NCI-H748 (cell line): ENCODE measurements around the gene NDST3.
"Not testable (repeated sequence)": the region's sequence is repeated elsewhere in the genome, so short reads cannot be mapped to it uniquely, and the experiment has no call there.

ENCODE experiments used
- DNase-seq: peaks from one replicate; lab custom pipeline; 2025; ENCODE audit not compliant: unreplicated experiment; lab: John Stamatoyannopoulos, UW

Gene NDST3

DNA sequence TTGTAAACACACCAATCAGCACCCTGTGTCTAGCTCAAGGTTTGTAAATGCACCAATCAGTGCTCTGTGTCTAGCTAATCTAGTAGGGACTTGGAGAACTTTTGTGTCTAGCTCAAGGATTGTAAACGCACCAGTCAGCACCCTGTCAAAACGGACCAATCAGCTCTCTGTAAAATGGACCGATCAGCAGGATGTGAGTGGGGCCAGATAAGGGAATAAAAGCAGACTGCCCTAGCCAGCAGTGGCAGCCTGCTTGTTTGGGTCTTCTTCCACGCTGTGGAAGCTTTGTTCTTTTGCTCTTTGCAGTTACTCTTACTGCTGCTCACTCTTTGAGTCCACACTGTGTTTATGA lies 231.8 kb downstream of the NDST3 start:
- not testable (repeated sequence) for DNase-seq

DNA sequence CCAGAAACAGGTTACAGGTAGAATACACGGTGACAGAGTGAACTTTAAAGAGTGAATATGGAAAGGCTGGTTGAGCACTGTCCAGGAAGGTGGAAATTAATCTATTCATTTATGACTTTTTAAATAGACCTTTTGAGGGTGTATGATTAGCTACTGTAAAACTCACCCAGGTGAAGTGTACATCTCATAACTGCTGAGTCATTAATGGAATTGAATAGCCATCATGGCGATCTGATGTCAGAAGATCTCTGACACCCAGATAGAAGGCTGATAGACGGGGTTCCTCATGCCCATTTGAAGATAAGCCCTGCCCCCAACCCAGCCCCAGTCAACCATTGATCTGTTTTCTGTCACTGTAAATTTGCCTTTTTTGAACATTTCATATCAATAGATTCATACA lies 234.5 kb downstream of the NDST3 start:
- peak; percentile 12 for DNase-seq

GRCh38 chr4:118270492-118270891 lies 236.2 kb downstream of the NDST3 start:
- DNase-seq: peak; percentile 57

DNA sequence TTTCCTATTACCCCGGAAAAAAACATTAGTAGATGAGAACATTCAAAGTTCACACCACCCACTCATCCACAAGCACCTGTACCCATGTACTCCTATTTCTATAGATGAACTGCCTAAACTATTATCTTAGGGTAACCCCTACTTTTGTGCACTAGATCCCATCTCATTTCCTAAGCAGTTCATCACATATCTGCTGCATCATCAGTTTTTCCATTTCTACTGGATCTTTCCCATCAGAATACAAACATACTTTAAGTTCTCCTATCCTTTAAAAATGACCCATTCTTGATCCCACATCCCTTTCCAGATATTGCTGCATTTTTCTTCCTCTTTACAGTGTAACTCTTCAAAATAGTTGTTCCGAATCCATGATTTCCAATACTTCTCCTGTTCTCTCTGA lies 237.5 kb downstream of the NDST3 start:
- no peak for DNase-seq

- no peak for DNase-seq
Observed at GRCh38 chr4:118273642-118274041, 239.4 kb downstream of the NDST3 start.

- DNase-seq: no peak
Observed at GRCh38 chr4:118276580-118276979, 242.3 kb downstream of the NDST3 start.

DNA sequence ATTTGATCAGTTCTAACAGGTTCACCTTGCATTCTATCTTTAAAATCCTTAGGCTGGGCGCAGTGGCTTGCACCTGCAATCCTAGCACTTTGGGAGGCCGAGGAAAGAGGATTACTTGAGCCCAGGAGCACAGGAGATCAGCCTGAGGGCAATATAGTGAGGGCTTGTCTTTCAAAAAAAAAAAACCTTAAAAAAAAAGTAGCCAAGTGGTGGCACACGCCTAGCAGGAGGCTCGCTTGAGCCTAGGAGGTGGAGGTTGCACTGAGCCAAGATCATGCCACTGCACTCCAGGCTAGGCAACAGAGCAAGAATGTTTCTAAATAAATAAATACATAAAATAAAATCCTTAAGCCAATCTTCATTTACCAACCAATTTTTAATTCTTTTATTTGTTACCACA lies 243.0 kb downstream of the NDST3 start:
- no peak for DNase-seq

GRCh38 chr4:118278473-118279274 lies 244.4 kb downstream of the NDST3 start:
- DNase-seq: peak; percentile 93

DNA sequence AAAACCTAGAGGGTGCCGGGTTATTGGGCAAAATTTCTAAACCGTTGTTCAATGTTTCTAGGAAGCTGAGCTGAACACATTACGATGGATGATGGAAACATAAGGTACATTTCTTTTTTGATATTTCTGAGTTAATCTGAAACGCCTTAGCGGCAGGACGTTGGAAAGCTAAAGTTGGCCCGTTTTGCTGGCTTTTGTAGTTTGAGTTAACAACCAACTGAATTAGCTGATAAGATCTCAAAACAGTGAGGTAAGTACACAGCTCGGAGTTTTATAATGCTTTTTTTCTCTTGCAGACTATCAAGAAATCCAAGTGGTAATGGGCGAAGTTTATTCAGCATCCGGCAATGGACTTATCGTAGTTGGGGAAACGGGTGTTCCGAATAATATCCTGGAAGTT lies 245.0 kb downstream of the NDST3 start:
- no peak for DNase-seq

DNA sequence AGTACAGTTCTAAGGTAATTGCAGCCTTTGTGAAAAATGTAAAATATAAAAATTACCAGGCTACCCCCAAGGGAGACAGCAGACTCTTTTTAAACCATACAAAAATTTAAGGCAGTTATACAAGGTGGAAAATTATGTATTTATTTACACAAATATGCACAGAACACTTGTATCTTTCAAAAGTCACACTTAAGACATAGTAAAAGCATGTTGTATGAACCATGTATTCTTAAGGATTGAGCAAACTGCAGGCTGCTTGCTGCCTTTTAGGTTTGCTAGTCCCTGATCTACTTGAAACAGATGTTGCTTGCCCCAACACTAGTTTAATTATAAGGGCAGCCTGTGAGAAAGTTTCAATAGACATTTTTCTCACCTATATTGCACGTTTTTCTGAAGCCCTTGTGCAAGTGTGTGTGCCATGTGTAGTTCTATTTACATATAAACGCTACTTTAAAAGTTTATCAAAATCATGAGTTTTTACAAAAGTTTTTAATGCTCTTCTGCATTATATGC lies 245.7 kb downstream of the NDST3 start:
- DNase-seq: no peak

DNA sequence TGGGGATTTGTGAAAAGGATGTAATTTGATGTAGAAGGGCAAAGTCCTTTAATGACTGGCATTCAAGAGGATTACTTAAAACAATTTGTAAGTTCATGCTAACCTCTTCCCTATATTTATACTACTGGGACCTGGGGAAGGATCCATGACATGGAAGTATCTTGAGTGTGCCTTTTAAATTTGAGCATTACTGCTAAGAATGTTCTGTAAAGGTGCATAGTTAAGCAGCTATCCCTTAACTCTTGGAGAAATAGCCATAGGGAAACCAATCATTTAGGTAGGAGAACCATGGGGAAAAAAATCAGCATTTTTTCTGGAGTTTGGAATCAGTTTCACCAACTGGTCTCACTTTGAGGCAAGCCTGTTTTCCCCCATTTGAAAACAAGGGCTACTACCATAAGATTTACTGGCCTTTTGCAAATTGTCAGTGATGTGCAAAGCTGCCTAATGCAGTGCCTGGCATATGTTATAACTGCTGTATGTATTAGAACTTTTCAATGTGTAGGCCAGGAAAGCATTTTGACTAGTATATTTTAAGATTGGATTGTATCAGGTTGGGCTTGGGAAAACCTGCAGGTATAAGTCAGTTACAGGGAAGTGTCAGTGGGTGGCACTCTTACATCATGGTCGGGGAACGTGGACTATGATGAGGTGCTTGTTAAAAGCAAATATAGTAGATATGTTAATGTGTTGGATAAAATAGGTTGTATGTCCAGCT lies 246.4 kb downstream of the NDST3 start:
- peak; percentile 69 for DNase-seq

- peak; percentile 2 for DNase-seq
Observed at GRCh38 chr4:118281611-118282442, 247.5 kb downstream of the NDST3 start.

- no peak for DNase-seq
Observed at GRCh38 chr4:118282692-118283091, 248.4 kb downstream of the NDST3 start.

DNA sequence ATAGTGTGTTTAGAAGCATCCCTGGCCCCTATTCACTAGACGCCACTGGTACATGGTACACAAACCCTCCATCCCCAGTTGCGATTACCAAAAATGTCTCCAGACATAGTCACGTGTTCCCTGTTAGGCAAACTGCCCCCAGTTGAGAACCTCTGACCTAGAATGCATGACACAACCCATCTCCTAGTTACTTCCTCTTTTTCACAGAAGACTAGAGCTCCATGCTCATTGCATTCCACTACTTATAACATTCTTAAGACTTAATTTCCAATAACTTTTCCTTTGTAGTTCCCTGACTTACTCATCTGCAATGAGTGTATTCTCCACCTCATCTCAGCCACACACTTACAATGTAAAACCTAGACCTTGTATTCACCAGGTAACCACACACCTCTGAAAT lies 249.9 kb downstream of the NDST3 start:
- no peak for DNase-seq

- no peak for DNase-seq
Observed at GRCh38 chr4:118285931-118286330, 251.6 kb downstream of the NDST3 start.

DNA sequence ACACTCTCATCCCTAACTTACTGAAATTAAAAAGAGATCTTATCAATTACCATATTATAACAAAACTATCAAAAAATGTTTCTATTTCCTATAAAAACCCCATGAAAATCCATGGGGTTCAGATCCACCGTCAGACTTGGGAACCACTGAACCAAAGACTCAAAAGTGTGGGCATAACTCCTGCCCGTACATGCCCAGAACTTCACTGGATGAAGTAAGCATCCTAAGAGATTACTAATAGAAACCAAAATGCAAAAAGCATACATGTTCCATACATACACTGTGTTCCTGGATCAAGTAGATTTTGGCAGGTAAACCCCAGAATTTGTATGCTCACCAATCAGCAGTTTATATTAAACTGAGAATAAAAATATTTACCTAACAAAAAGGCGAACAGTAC lies 252.4 kb downstream of the NDST3 start:
- no peak for DNase-seq

- no peak for DNase-seq
Observed at GRCh38 chr4:118287711-118288451, 253.6 kb downstream of the NDST3 start.

DNA sequence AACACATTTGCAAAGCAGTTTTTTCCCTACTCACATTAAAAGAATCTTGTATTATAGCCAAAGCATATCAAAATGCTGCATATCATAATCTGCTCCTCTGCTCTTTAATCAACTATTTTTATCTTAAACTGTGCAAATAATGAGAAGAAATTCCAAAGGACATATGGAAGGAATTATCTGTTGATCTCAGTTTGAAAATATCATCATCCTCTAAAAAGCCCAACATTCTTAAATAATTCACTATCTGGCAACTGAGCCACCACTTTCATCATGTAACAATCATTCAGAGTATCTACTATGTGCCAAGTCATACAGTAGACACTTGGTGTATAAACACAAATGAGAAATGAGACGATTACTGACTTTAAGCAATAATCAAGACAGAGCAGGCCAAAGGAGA lies 255.5 kb downstream of the NDST3 start:
- no peak for DNase-seq

DNA sequence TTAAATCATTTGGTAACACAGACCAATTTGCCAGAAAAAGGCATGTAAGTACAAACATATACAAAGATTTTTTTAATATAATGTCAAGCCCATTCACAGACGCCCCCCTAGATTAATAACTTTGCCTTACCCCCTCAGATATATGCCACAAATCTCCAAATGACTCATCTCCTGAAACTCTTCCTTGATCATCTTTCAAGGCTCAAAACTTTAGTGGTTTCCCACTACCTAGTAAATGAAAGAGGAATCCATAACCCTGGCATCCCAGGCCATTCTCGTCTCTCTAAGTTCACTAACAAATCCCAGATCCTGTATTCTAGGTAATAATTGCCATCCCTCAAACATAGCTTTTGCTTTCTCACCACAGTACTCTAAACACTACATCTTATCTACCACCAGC lies 256.7 kb downstream of the NDST3 start:
- no peak for DNase-seq

- DNase-seq: no peak
Observed at GRCh38 chr4:118296729-118297128, 262.4 kb downstream of the NDST3 start.

- not testable (repeated sequence) for DNase-seq
Observed at GRCh38 chr4:118299619-118300018, 265.3 kb downstream of the NDST3 start.
